Muscle layer of duodenum (tissue), 2 donors: ENCODE measurements around the gene ERC1.
A peak's percentile ranks its signal among the peaks of the same experiment; 100 is the strongest.
"Not testable (repeated sequence)": the region's sequence is repeated elsewhere in the genome, so short reads cannot be mapped to it uniquely, and the experiment has no call there.

ENCODE experiments used
- H3K27ac ChIP-seq: one replicate; pipeline ENCODE4 v1.7.0; 2013; ENCODE audit warnings: mild to moderate bottlenecking, low read length
- H3K27me3 ChIP-seq: one replicate; pipeline ENCODE4 v1.7.0; 2013; ENCODE audit warnings: low read depth, mild to moderate bottlenecking, control low read depth, low read length
- H3K36me3 ChIP-seq, 2 donors: one replicate each; pipeline ENCODE4 v1.7.0; 2013; ENCODE audit warnings: low read length in 2 of 2, control low read depth in 1 of 2, mild to moderate bottlenecking in 1 of 2; ENCODE audit not compliant: insufficient read depth in 2 of 2, control insufficient read depth in 1 of 2
- H3K4me1 ChIP-seq, 2 donors: one replicate each; pipeline ENCODE4 v1.7.0; 2013; ENCODE audit warnings: low read length in 2 of 2, mild to moderate bottlenecking in 2 of 2, control low read depth in 1 of 2, moderate library complexity in 1 of 2; ENCODE audit not compliant: insufficient read depth in 2 of 2, control insufficient read depth in 1 of 2
- H3K4me3 ChIP-seq, 2 donors: one replicate each; pipeline ENCODE4 v1.7.0; 2013; ENCODE audit warnings: low read length in 2 of 2, low read depth in 1 of 2, mild to moderate bottlenecking in 1 of 2
- H3K9me3 ChIP-seq, 2 donors: one replicate each; pipeline ENCODE4 v1.7.0; 2013; ENCODE audit warnings: low read length in 2 of 2, control low read depth in 1 of 2, mild to moderate bottlenecking in 1 of 2; ENCODE audit not compliant: control insufficient read depth in 1 of 2
- donor health status: healthy.

ERC1 gene

GRCh38 chr12:988646-989045, 2.4 kb upstream of the ERC1 start:
- Histone ChIP-seq H3K36me3 (no peaks in the 10 kb centered on the region), H3K4me3 (peak overlapping the region; percentile 74 to 80), H3K27me3 (no peaks in the 10 kb centered on the region), H3K27ac (peak overlapping the region; percentile 86), H3K9me3 (no peaks in the 10 kb centered on the region), H3K4me1 (peaks cover 12 to 19% of the 10 kb centered on the region in 2 donors)

- Histone ChIP-seq H3K9me3 (no peaks in the 10 kb centered on the region), H3K4me3 (peak overlapping the region; percentile 74 to 80), H3K27me3 (no peaks in the 10 kb centered on the region), H3K27ac (peak overlapping the region; percentile 86), H3K36me3 (no peaks in the 10 kb centered on the region), H3K4me1 (peaks cover 12 to 19% of the 10 kb centered on the region in 2 donors)
Measured at GRCh38 chr12:989051-989450, 2.0 kb upstream of the ERC1 start.

GRCh38 chr12:989751-990660, 1.0 kb upstream of the ERC1 start:
- Histone ChIP-seq H3K36me3 (no peaks in the 10 kb centered on the region), H3K27ac (peak overlapping the region; percentile 86), H3K9me3 (no peaks in the 10 kb centered on the region), H3K27me3 (no peaks in the 10 kb centered on the region), H3K4me1 (peaks cover 12 to 19% of the 10 kb centered on the region in 2 donors), H3K4me3 (peak overlapping the region; percentile 74 to 80)

- H3K9me3 ChIP-seq = no peaks in the 10 kb centered on the region
- H3K4me3 ChIP-seq = peak overlapping the region; percentile 75 to 80
- peak overlapping the region; percentile 72 for H3K27ac ChIP-seq
- no peaks in the 10 kb centered on the region for H3K36me3 ChIP-seq
- peaks cover 12 to 19% of the 10 kb centered on the region in 2 donors for H3K4me1 ChIP-seq
- no peaks in the 10 kb centered on the region for H3K27me3 ChIP-seq
Measured at GRCh38 chr12:991350-992333, 619 bp downstream of the ERC1 start.

- Histone ChIP-seq H3K36me3 (no peaks in the 10 kb centered on the region), H3K27ac (no peak overlapping the region), H3K9me3 (no peaks in the 10 kb centered on the region), H3K4me3 (peak overlapping the region in 1 of 2 donors; percentile 80), H3K4me1 (peaks cover 12 to 19% of the 10 kb centered on the region in 2 donors), H3K27me3 (no peaks in the 10 kb centered on the region)
Measured at GRCh38 chr12:992647-993046, 1.6 kb downstream of the ERC1 start.

- Histone ChIP-seq H3K4me1 (peaks cover 0 to 3% of the 10 kb centered on the region in 2 donors), H3K36me3 (peaks cover 0 to 4% of the 10 kb centered on the region in 2 donors), H3K9me3 (no peaks in the 10 kb centered on the region)
Measured at GRCh38 chr12:996881-997280, 5.9 kb downstream of the ERC1 start.

GRCh38 chr12:997505-997904, 6.5 kb downstream of the ERC1 start:
- Histone ChIP-seq H3K4me1 (no peaks in the 10 kb centered on the region), H3K36me3 (peaks cover 0 to 4% of the 10 kb centered on the region in 2 donors), H3K9me3 (no peaks in the 10 kb centered on the region), H3K27me3 (no peaks in the 10 kb centered on the region), H3K27ac (no peak overlapping the region), H3K4me3 (no peak overlapping the region)

More at GRCh38 chr12:996881-997280, 5.9 kb downstream of the ERC1 start:
- Histone ChIP-seq H3K27ac (no peak overlapping the region), H3K4me3 (no peak overlapping the region), H3K27me3 (no peaks in the 10 kb centered on the region)

DNA sequence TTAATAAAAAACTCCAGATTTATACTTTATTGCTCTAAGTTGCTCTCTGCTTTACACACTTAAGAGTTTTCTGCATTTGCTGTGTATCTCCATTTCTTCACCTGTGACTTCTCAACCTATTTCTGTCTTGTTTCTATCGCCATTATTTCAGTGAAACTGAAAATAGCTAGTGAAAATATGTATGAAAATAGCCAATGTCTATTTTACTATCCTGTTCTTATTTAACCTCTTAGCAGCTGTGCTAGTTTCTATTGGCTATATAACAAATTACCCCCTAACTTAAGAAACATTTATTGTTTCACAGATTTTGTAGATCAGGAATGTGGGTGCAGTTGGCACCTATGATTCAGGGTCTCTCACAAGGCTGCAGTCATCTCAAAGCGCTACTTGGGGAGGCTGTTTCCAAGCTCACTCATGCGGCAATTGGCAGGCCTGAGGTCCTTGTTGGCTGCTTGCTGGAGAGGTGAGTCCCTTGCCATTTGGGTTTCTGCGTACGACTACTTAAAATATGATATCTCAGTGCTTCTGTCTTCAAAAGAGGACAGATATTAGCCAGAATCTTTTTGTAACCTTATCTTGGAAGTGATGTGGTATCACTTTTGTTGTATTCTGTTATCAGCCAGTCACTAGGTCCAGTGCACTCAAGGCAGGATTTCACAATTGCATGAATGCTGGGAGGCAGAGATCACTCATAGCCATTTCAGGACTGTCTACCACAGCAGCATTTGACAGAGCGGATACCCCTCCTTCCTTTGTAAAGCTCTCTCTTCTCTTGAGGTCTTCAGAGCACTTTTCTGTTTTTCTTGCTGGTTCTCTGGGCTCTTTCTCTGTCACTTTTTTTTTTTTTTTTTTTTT, 7.2 kb downstream of the ERC1 start:
- peaks cover 0 to 4% of the 10 kb centered on the region in 2 donors for H3K36me3 ChIP-seq
- H3K4me1 ChIP-seq = no peaks in the 10 kb centered on the region
- no peak overlapping the region for H3K4me3 ChIP-seq
- no peaks in the 10 kb centered on the region for H3K9me3 ChIP-seq
- H3K27me3 ChIP-seq = no peaks in the 10 kb centered on the region
- no peak overlapping the region for H3K27ac ChIP-seq

- not testable (repeated sequence) for H3K27ac ChIP-seq, H3K36me3 ChIP-seq, H3K4me1 ChIP-seq, H3K27me3 ChIP-seq, H3K9me3 ChIP-seq, H3K4me3 ChIP-seq
Measured at GRCh38 chr12:999736-1000135, 8.7 kb downstream of the ERC1 start.

DNA sequence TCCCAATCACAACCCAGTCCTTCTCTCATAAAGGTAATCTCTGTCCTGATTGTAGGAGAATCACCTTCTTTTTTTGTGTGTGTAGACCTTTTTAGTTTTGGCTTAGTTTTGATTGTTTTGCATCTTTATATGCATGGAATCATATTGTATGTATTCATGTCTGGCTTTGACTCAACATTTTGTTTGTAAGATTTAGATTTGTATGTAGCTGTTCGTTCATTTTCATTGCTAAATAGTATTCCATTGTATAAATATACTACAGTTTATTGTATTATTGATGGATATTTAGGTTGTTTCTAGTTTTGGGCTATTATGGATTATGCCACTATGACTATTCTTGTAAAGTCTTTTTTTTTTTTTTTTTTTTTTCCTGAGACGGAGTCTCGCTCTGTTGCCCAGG, 10.5 kb downstream of the ERC1 start:
- no peak overlapping the region for H3K4me3 ChIP-seq
- H3K27me3 ChIP-seq = no peaks in the 10 kb centered on the region
- H3K27ac ChIP-seq = no peak overlapping the region
- H3K36me3 ChIP-seq = peaks cover 0 to 4% of the 10 kb centered on the region in 2 donors
- no peaks in the 10 kb centered on the region for H3K9me3 ChIP-seq
- H3K4me1 ChIP-seq = no peaks in the 10 kb centered on the region
